Ramos (cell line): Measurements from ENCODE around the gene PTX3.

Experiments
- in situ Hi-C: fragments of 300-500 bp; cut with MboI; formaldehyde crosslinking; loops from one replicate; pipeline ENCODE4 v1.14.3; 2022; ENCODE audit warnings: low sequenced_read_pairs; ENCODE audit not compliant: unreplicated experiment

The PTX3 gene

DNA sequence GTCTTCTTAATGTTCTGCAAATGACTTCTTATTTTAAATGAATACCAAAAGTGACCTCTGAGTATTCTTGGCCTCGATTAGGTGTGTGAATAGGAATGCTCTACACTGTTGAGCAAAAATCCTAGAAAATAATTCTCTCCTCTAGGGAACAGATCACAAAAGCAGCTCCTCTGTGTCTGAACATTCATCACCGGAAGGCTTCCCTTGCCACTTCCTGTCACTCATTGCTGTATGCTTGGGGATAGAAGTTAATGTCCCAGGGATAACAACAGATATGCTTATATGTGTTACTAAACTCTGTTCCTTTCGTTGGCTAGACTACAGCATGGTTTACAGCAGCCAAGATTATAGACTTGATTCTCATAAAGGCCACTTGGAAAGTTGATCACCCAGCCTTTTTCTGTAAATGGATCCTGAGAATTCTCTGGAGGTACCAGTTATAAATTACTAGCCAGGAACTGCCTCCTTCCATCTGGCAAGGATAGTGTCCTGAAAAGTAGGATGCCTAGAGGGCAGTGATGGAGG, 16.0 kb upstream of the PTX3 start:
- in situ Hi-C loops, result no loop called here

DNA sequence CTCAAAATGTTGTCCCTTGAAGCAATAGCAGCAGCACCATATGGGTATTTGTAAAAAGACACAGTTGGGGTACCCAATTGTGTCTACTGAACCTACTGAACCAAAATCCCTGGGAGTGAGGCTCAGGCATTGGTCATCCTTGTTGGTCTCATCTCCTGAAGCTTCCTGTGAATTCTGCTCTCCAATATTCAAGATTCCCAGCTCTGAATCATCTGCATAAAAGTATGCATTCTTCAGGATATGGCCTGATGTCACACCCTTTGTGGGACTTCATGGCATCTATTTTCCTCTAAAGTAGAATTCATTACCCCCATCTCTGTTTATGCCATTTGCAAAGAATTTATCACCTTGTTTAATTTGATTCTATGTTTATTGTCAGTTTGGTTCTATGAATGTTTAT, 13.3 kb upstream of the PTX3 start:
- in situ Hi-C loops, result no loop called here

DNA sequence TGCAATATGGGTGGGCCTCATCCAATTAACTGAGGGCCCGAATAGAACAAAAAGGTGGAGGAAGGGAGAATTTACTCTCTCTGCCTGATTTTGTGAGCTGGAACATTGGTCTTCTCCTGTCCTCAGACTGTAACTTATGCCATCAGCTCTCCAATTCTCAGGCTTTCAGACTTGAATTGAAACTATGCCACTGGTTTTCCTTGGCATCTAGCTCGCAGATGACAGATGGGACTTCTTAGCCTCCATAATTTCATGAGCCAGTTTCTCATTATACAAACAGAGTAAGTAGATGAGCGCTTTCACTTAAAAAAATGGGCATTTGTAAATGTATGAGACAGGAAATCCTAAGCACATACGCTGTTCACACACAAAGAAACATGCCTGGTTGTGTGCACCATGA, 8.7 kb upstream of the PTX3 start:
- in situ Hi-C loops, result no loop called here

DNA sequence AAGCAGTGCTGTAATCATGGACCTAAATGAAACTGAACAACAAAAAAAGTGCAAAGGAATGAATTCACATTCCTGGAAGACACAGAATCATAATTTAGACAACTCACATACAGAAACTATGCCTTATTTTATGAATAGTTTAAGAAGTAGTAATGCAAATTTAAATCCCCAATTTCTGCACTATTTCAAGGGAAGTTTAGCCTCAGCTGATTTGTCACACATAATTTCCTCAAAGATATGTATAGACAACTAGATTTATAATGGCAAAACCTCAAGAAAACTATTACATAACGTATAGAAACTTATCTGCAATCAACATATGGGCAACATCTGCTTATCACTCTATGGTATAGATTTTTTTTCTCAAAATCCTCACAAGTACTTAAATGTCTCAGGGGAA, 7.8 kb upstream of the PTX3 start:
- in situ Hi-C loops, result no loop called here

DNA sequence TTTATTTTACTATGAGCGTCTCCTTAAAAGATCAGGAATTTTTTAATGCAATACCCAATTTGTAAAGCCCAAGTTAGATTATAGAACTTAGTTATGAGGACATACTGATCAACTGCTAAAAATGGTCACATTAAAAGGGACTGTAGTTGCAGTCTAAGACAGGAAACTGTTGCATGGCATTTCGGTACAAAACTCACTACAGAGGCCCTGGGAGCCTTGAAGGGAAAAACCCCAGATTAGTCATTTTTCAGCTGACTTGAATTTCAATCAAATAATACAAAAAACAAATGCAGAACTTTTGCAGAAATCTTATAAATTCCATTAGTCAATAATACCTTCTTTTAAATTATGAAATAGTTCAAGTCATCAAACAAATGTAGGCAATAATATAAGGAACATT, 6.9 kb upstream of the PTX3 start:
- in situ Hi-C loops, result no loop called here

GRCh38 chr3:157438194-157438730, 1.6 kb downstream of the PTX3 start:
- in situ Hi-C loops, result no loop called here

- in situ Hi-C loops, result no loop called here
Measured at GRCh38 chr3:157441102-157441624, 4.5 kb downstream of the PTX3 start.

- in situ Hi-C loops, result no loop called here
Measured at GRCh38 chr3:157442729-157443128, 6.1 kb downstream of the PTX3 start.

DNA sequence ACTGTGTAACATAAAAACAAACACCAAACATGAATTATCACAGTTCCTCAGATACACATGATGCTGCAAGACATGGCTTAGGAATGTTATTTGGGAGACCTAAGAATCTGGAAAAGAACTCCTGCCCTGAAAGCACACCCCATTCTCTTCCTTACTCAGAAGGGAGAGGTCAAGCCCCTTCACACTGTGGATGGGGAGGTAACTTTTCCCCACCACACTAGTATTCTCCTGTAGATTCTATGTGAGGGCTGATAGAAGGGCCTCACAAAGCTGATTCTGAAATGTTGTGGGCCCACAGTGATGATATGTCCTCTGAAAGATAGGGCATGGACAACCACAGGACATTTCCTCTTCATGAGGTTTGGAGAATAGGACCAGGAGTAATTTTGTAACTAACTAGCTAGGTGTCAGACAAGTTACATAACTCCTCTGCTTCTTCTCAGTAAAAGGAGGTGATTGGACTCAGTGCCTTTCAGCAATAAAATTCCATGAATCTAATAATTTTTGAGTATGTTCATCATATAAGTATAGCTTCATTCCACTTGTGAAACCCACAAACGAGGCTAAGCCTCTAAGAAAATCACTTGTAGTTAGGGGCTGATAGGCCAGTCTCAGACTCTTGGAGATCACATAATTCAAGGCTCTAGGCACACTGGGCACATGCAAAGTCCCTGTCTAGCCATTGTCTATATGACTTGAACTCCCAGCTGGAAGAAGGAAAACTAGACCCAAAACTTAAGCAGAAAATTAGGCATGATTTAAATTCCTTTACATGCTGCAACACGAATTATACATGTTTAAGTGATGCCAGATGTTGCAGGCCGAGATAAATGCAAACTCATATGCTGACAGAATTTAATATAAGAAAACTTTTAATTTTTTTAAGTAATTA, 7.5 kb downstream of the PTX3 start:
- in situ Hi-C loops, result no loop called here

GRCh38 chr3:157444797-157445184, 8.1 kb downstream of the PTX3 start:
- in situ Hi-C loops, result no loop called here

GRCh38 chr3:157445857-157446256, 9.2 kb downstream of the PTX3 start:
- in situ Hi-C loops, result no loop called here

- in situ Hi-C loops, result no loop called here
Measured at GRCh38 chr3:157447026-157447694, 10.5 kb downstream of the PTX3 start.

DNA sequence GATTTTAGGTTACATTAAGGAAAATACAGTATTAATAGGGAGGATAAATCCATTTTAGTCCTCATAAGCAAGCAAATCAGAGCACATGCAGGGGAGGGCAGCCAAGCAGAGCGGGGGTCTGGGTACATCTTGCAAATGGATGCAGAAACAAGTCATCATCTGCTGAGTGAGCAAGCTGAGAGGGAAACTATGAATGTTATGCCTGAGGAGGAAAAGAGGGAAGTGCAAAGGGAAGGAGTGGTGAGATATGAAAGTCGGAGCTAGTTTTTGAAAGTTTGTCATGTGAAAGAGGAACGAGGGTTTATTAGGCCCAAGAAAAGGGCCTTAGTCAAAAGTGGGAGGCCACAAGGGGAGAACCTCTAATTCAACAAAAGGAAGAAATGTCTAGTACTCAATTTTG, 15.4 kb downstream of the PTX3 start:
- in situ Hi-C loops, result no loop called here

- in situ Hi-C loops, result no loop called here
Measured at GRCh38 chr3:157453824-157454223, 17.2 kb downstream of the PTX3 start.

GRCh38 chr3:157459706-157460105, 23.1 kb downstream of the PTX3 start:
- in situ Hi-C loops, result no loop called here

DNA sequence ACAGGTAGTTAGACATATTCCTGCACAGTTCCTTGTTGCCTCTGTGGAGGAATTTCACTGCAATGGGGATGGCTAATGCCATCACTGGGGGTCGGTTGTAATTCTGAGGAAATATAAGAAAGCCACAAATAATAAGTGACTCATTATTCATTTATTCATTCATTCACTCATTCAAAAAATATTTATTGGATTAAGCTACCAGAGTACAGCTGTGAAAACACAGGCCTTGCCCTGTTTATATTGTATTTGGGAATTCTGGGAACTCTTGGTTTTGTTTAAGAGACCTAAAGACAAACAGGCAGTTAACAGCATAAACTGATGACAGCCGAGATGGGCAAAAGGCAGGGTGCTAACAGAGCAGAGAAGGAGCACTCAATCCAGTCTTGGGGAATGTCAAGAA, 23.6 kb downstream of the PTX3 start:
- in situ Hi-C loops, result no loop called here

DNA sequence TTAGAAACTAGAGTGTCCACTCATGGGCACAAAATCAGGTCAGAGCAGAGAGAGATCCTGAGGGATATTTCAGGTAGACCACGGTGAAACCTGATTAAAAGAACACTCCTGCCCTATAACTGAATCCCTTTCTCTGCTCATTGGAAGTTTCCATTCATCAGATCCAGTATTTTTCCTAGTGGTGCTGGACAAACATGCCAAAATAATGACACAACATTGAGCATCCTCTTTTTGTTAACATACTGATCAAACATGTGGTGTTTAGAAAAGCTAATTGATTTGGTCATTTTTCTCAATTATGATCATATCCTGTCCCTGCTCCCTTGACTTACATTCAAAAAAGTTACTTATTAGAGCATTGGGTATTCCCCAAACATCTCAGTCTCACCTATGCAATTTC, 27.2 kb downstream of the PTX3 start:
- in situ Hi-C loops, result no loop called here

- in situ Hi-C loops, result no loop called here
Measured at GRCh38 chr3:157464321-157464720, 27.7 kb downstream of the PTX3 start.

DNA sequence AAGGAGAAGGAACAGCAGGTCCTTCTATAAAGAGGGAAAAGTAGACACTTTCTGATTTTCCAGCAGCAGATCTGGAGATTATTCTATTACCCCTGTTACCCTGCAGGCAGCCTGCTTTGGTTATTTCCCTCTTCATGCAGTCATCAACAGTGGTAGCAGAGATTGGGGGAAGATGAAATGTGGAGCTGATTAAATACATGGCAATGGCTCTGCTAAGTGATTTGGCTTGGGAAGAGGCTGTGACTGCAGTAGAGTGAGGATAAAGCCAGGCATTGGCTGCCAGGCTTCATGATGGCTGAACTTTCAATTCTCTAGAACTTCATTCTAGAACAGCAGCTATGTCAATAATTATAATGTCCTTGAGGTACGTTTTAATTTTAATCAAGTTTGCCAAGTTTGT, 29.1 kb downstream of the PTX3 start:
- in situ Hi-C loops, result no loop called here

GRCh38 chr3:157467200-157467599, 30.6 kb downstream of the PTX3 start:
- in situ Hi-C loops, result no loop called here
